M059J (cell line): Measurements from ENCODE around the gene STX16. TPM values are rescaled to one million over a fixed set of nuclear protein-coding genes. Genes with fewer than 3 reads are reported as not detected.

Source experiments
- DNase-seq: peaks from one replicate; pipeline ENCODE4 v3.0.0-alpha.2; 2012; ENCODE audit warnings: low read depth
- total RNA-seq: library from RNA; depleted of rRNA; stranded (reverse); fragments of >200 nt; shearing (Covaris generic); gene quantifications from 2 replicates; pipeline ENCODE4 v1.2.3, GENCODE V29; 2014

STX16 gene
- total RNA-seq, 1 experiment from 2014 or later: 24.6 TPM

- no peak for DNase-seq
Observed at GRCh38 chr20:58710481-58711265, 59.6 kb downstream of the STX16 start.

- DNase-seq: no peak
Observed at GRCh38 chr20:58711266-58712051, 60.4 kb downstream of the STX16 start.

- DNase-seq: no peak
Observed at GRCh38 chr20:58712151-58712791, 61.2 kb downstream of the STX16 start.

GRCh38 chr20:58712806-58713731, 62.0 kb downstream of the STX16 start:
- no peak for DNase-seq

GRCh38 chr20:58713801-58714339, 62.8 kb downstream of the STX16 start:
- DNase-seq: no peak

- DNase-seq: no peak
Observed at GRCh38 chr20:58714340-58714922, 63.3 kb downstream of the STX16 start.

- no peak for DNase-seq
Observed at GRCh38 chr20:58714923-58715351, 63.9 kb downstream of the STX16 start.

GRCh38 chr20:58715391-58715800, 64.3 kb downstream of the STX16 start:
- no peak for DNase-seq

- no peak for DNase-seq
Observed at GRCh38 chr20:58715801-58716475, 64.9 kb downstream of the STX16 start.

GRCh38 chr20:58716476-58717277, 65.6 kb downstream of the STX16 start:
- DNase-seq: no peak

GRCh38 chr20:58717278-58718091, 66.4 kb downstream of the STX16 start:
- no peak for DNase-seq

GRCh38 chr20:58718121-58718563, 67.1 kb downstream of the STX16 start:
- DNase-seq: no peak

GRCh38 chr20:58718729-58719128, 67.6 kb downstream of the STX16 start:
- DNase-seq: no peak

- no peak for DNase-seq
Observed at GRCh38 chr20:58719258-58719657, 68.2 kb downstream of the STX16 start.

- DNase-seq: no peak
Observed at GRCh38 chr20:58719971-58720371, 68.9 kb downstream of the STX16 start.

- DNase-seq: no peak
Observed at GRCh38 chr20:58720890-58721289, 69.8 kb downstream of the STX16 start.

GRCh38 chr20:58721951-58722778, 71.1 kb downstream of the STX16 start:
- DNase-seq: no peak
